Measurements from ENCODE around the gene NABP2. TPM values are rescaled to one million over a fixed set of nuclear protein-coding genes. Genes with fewer than 3 reads are reported as not detected.

NABP2 gene
- polyA plus RNA-seq, 2 of the 4 experiments (the other 2 are of a cell fraction) = 64.1 to 86.7 TPM

- no peaks in the 10 kb centered on the region for H3K9me3 ChIP-seq
- DNase-seq (ENCODE audit: low read depth in 1 of 2, low spot score in 1 of 2) (no peak), FAIRE-seq (no peak), ATAC-seq (no peak)
- TF ChIP-seq PBX3 (IDR thresholded peaks at IDR 0.05) (no peak), ZNF302 (CRISPR knock-in tag; IDR thresholded peaks at IDR 0.05) (no peak), ESRRA (IDR thresholded peaks at IDR 0.05; ENCODE audit: borderline replicate concordance, low read length) (no peak), PHF8 (IDR thresholded peaks at IDR 0.05; ENCODE audit: borderline replicate concordance, low read depth) (no peak), HEYL (CRISPR knock-in tag; IDR thresholded peaks at IDR 0.05) (no peak), GATA3 (IDR thresholded peaks at IDR 0.05; ENCODE audit: borderline replicate concordance) (no peak), FOSL2 (IDR thresholded peaks at IDR 0.05) (no peak), FOSL2 (CRISPR knock-in tag; IDR thresholded peaks at IDR 0.05) (no peak), EHF (CRISPR knock-in tag; IDR thresholded peaks at IDR 0.05) (no peak), BCL3 (IDR thresholded peaks at IDR 0.05) (no peak), POLR2A (IDR thresholded peaks at IDR 0.05; ENCODE audit: low read length) (no peak), JUN (IDR thresholded peaks at IDR 0.05) (no peak), CBX8 (IDR thresholded peaks at IDR 0.05) (no peak)
- TF ChIP-seq, protein P1, sequence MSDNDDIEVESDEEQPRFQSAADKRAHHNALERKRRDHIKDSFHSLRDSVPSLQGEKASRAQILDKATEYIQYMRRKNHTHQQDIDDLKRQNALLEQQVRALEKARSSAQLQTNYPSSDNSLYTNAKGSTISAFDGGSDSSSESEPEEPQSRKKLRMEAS (IDR thresholded peaks at IDR 0.05) = no peak
- ChIA-PET CTCF (interaction anchor here (0.9 to 2.3 kb wide), 6 partner anchors 11 to 185 kb away, joined by 3 to 15 read pairs (median 4); partner anchors contain the start of genes ANKRD52, COQ10A and SMARCC2), POLR2A (interaction anchor here (1.5 kb wide), 1 partner anchor 12 kb away, joined by 8 read pairs; the partner anchor contains the start of gene COQ10A)
- no peak overlapping the region for H3K27ac ChIP-seq
- H3K4me2 ChIP-seq = no peak overlapping the region
- no peaks in the 10 kb centered on the region for H3K4me1 ChIP-seq
- H3K4me3 ChIP-seq = no peak overlapping the region
- 97% methylated on average over 3 of the region's 3 CpGs for WGBS (ENCODE audit: missing lambda C conversion rate)
These were observed 54.8 kb downstream of the NABP2 start for GRCh38 chr12:56278905-56279304.

Other genes starting within 250 kb of the NABP2 start
- 15.6 and 22.2 TPM in 2 replicates for gene SUOX, start 227.1 kb upstream of the NABP2 start, polyA plus RNA-seq (2011; rRNA removed)
- gene SUOX, start 227.1 kb upstream of the NABP2 start, polyA plus RNA-seq (2017; fragmentation: RNase III; extraction: RNeasy Plus Mini Kit Qiagen cat#74134 plus additional on column Dnase treatment) = 10.8 to 13.6 TPM (median 13.5 TPM) in 3 replicates
- 2.0 and 2.9 TPM in 2 replicates for gene IKZF4, start 203.3 kb upstream of the NABP2 start, polyA plus RNA-seq (2011; rRNA removed)
- gene IKZF4, start 203.3 kb upstream of the NABP2 start, polyA plus RNA-seq (2017; fragmentation: RNase III; extraction: RNeasy Plus Mini Kit Qiagen cat#74134 plus additional on column Dnase treatment) = 1.5 to 2.4 TPM (median 2.0 TPM) in 3 replicates
- 513 and 524 TPM in 2 replicates for gene RPS26, start 182.4 kb upstream of the NABP2 start, polyA plus RNA-seq (2011; rRNA removed)
- gene RPS26, start 182.4 kb upstream of the NABP2 start, polyA plus RNA-seq (2017; fragmentation: RNase III; extraction: RNeasy Plus Mini Kit Qiagen cat#74134 plus additional on column Dnase treatment) = 677 to 831 TPM (median 779 TPM) in 3 replicates
- 17.0 and 24.9 TPM in 2 replicates for gene ERBB3, start 144.2 kb upstream of the NABP2 start, polyA plus RNA-seq (2011; rRNA removed)
- 1.8 to 2.2 TPM (median 1.8 TPM) in 3 replicates for gene ERBB3, start 144.2 kb upstream of the NABP2 start, polyA plus RNA-seq (2017; fragmentation: RNase III; extraction: RNeasy Plus Mini Kit Qiagen cat#74134 plus additional on column Dnase treatment)
- 452 and 717 TPM in 2 replicates for gene PA2G4, start 119.8 kb upstream of the NABP2 start, polyA plus RNA-seq (2011; rRNA removed)
- 405 to 477 TPM (median 415 TPM) in 3 replicates for gene PA2G4, start 119.8 kb upstream of the NABP2 start, polyA plus RNA-seq (2017; fragmentation: RNase III; extraction: RNeasy Plus Mini Kit Qiagen cat#74134 plus additional on column Dnase treatment)
- 9,351 and 11,089 TPM in 2 replicates for gene RPL41, start 107.7 kb upstream of the NABP2 start, polyA plus RNA-seq (2011; rRNA removed)
- gene RPL41, start 107.7 kb upstream of the NABP2 start, polyA plus RNA-seq (2017; fragmentation: RNase III; extraction: RNeasy Plus Mini Kit Qiagen cat#74134 plus additional on column Dnase treatment) = 8,804 to 9,815 TPM (median 8,860 TPM) in 3 replicates
- gene ZC3H10, start 106.1 kb upstream of the NABP2 start, polyA plus RNA-seq (2011; rRNA removed) = 2.1 and 2.7 TPM in 2 replicates
- 2.3 to 3.2 TPM (median 2.7 TPM) in 3 replicates for gene ZC3H10, start 106.1 kb upstream of the NABP2 start, polyA plus RNA-seq (2017; fragmentation: RNase III; extraction: RNeasy Plus Mini Kit Qiagen cat#74134 plus additional on column Dnase treatment)
- gene ESYT1, start 96.1 kb upstream of the NABP2 start, polyA plus RNA-seq (2011; rRNA removed) = 72.4 and 91.6 TPM in 2 replicates
- 51.4 to 54.2 TPM (median 51.6 TPM) in 3 replicates for gene ESYT1, start 96.1 kb upstream of the NABP2 start, polyA plus RNA-seq (2017; fragmentation: RNase III; extraction: RNeasy Plus Mini Kit Qiagen cat#74134 plus additional on column Dnase treatment)
- gene MYL6B, start 71.8 kb upstream of the NABP2 start, polyA plus RNA-seq (2011; rRNA removed) = 48.2 and 67.0 TPM in 2 replicates
- gene MYL6B, start 71.8 kb upstream of the NABP2 start, polyA plus RNA-seq (2017; fragmentation: RNase III; extraction: RNeasy Plus Mini Kit Qiagen cat#74134 plus additional on column Dnase treatment) = 68.6 to 92.7 TPM (median 83.9 TPM) in 3 replicates
- 2,280 and 2,307 TPM in 2 replicates for gene MYL6, start 66.0 kb upstream of the NABP2 start, polyA plus RNA-seq (2011; rRNA removed)
- 3,268 to 3,485 TPM (median 3,270 TPM) in 3 replicates for gene MYL6, start 66.0 kb upstream of the NABP2 start, polyA plus RNA-seq (2017; fragmentation: RNase III; extraction: RNeasy Plus Mini Kit Qiagen cat#74134 plus additional on column Dnase treatment)
- 83.9 and 109 TPM in 2 replicates for gene SMARCC2, start 34.9 kb upstream of the NABP2 start, polyA plus RNA-seq (2011; rRNA removed)
- 48.9 to 57.1 TPM (median 51.9 TPM) in 3 replicates for gene SMARCC2, start 34.9 kb upstream of the NABP2 start, polyA plus RNA-seq (2017; fragmentation: RNase III; extraction: RNeasy Plus Mini Kit Qiagen cat#74134 plus additional on column Dnase treatment)
- gene RNF41, start 2.4 kb upstream of the NABP2 start, polyA plus RNA-seq (2011; rRNA removed) = 47.8 and 65.1 TPM in 2 replicates
- gene RNF41, start 2.4 kb upstream of the NABP2 start, polyA plus RNA-seq (2017; fragmentation: RNase III; extraction: RNeasy Plus Mini Kit Qiagen cat#74134 plus additional on column Dnase treatment) = 20.2 to 21.7 TPM (median 20.7 TPM) in 3 replicates
- gene SLC39A5, start 5.7 kb downstream of the NABP2 start, polyA plus RNA-seq (2011; rRNA removed) = 0.42 TPM in 1 of 2 replicates, not detected in the other
- gene SLC39A5, start 5.7 kb downstream of the NABP2 start, polyA plus RNA-seq (2017; fragmentation: RNase III; extraction: RNeasy Plus Mini Kit Qiagen cat#74134 plus additional on column Dnase treatment) = 0.09 to 0.23 TPM in 2 of 3 replicates, not detected in the other
- gene ANKRD52, start 34.0 kb downstream of the NABP2 start, polyA plus RNA-seq (2011; rRNA removed) = 26.1 and 35.1 TPM in 2 replicates
- 47.4 to 48.7 TPM (median 48.0 TPM) in 3 replicates for gene ANKRD52, start 34.0 kb downstream of the NABP2 start, polyA plus RNA-seq (2017; fragmentation: RNase III; extraction: RNeasy Plus Mini Kit Qiagen cat#74134 plus additional on column Dnase treatment)
- gene COQ10A, start 42.6 kb downstream of the NABP2 start, polyA plus RNA-seq (2011; rRNA removed) = 40.9 and 41.2 TPM in 2 replicates
- 20.7 to 23.5 TPM (median 23.2 TPM) in 3 replicates for gene COQ10A, start 42.6 kb downstream of the NABP2 start, polyA plus RNA-seq (2017; fragmentation: RNase III; extraction: RNeasy Plus Mini Kit Qiagen cat#74134 plus additional on column Dnase treatment)
- gene CS, start 76.0 kb downstream of the NABP2 start, polyA plus RNA-seq (2011; rRNA removed) = 223 and 263 TPM in 2 replicates
- gene CS, start 76.0 kb downstream of the NABP2 start, polyA plus RNA-seq (2017; fragmentation: RNase III; extraction: RNeasy Plus Mini Kit Qiagen cat#74134 plus additional on column Dnase treatment) = 143 to 151 TPM (median 146 TPM) in 3 replicates
- gene CNPY2, start 91.6 kb downstream of the NABP2 start, polyA plus RNA-seq (2011; rRNA removed) = 218 and 257 TPM in 2 replicates
- 150 to 158 TPM (median 155 TPM) in 3 replicates for gene CNPY2, start 91.6 kb downstream of the NABP2 start, polyA plus RNA-seq (2017; fragmentation: RNase III; extraction: RNeasy Plus Mini Kit Qiagen cat#74134 plus additional on column Dnase treatment)
- 66.8 and 89.4 TPM in 2 replicates for gene PAN2, start 109.7 kb downstream of the NABP2 start, polyA plus RNA-seq (2011; rRNA removed)
- gene PAN2, start 109.7 kb downstream of the NABP2 start, polyA plus RNA-seq (2017; fragmentation: RNase III; extraction: RNeasy Plus Mini Kit Qiagen cat#74134 plus additional on column Dnase treatment) = 24.0 to 30.0 TPM (median 29.6 TPM) in 3 replicates
- gene IL23A, start 114.5 kb downstream of the NABP2 start, polyA plus RNA-seq (2011; rRNA removed) = 0.21 and 0.34 TPM in 2 replicates
- 0.31 to 0.34 TPM (median 0.33 TPM) in 3 replicates for gene IL23A, start 114.5 kb downstream of the NABP2 start, polyA plus RNA-seq (2017; fragmentation: RNase III; extraction: RNeasy Plus Mini Kit Qiagen cat#74134 plus additional on column Dnase treatment)
- 29.5 and 40.1 TPM in 2 replicates for gene STAT2, start 135.8 kb downstream of the NABP2 start, polyA plus RNA-seq (2011; rRNA removed)
- 16.5 to 23.9 TPM (median 22.2 TPM) in 3 replicates for gene STAT2, start 135.8 kb downstream of the NABP2 start, polyA plus RNA-seq (2017; fragmentation: RNase III; extraction: RNeasy Plus Mini Kit Qiagen cat#74134 plus additional on column Dnase treatment)
- gene APOF, start 138.5 kb downstream of the NABP2 start, polyA plus RNA-seq (2011; rRNA removed) = not detected in 2 replicates
- not detected in 3 replicates for gene APOF, start 138.5 kb downstream of the NABP2 start, polyA plus RNA-seq (2017; fragmentation: RNase III; extraction: RNeasy Plus Mini Kit Qiagen cat#74134 plus additional on column Dnase treatment)
- 17.6 and 34.3 TPM in 2 replicates for gene TIMELESS, start 225.1 kb downstream of the NABP2 start, polyA plus RNA-seq (2011; rRNA removed)
- 51.4 to 60.1 TPM (median 57.4 TPM) in 3 replicates for gene TIMELESS, start 225.1 kb downstream of the NABP2 start, polyA plus RNA-seq (2017; fragmentation: RNase III; extraction: RNeasy Plus Mini Kit Qiagen cat#74134 plus additional on column Dnase treatment)
- 0.03 TPM in 1 of 2 replicates, not detected in the other for gene MIP, start 230.3 kb downstream of the NABP2 start, polyA plus RNA-seq (2011; rRNA removed)
- not detected in 3 replicates for gene MIP, start 230.3 kb downstream of the NABP2 start, polyA plus RNA-seq (2017; fragmentation: RNase III; extraction: RNeasy Plus Mini Kit Qiagen cat#74134 plus additional on column Dnase treatment)
- 3.5 and 3.8 TPM in 2 replicates for gene SPRYD4, start 244.2 kb downstream of the NABP2 start, polyA plus RNA-seq (2011; rRNA removed)
- 2.1 to 2.2 TPM (median 2.1 TPM) in 3 replicates for gene SPRYD4, start 244.2 kb downstream of the NABP2 start, polyA plus RNA-seq (2017; fragmentation: RNase III; extraction: RNeasy Plus Mini Kit Qiagen cat#74134 plus additional on column Dnase treatment)